Measurements from ENCODE around the gene OCEL1. TPM values are rescaled to one million over a fixed set of nuclear protein-coding genes. Genes with fewer than 3 reads are reported as not detected.

Gene OCEL1
- total and polyA plus RNA-seq, 2 of the 13 experiments (the other 11 are each of a cell fraction or from before 2014, with no cell fraction given), result 10.6 to 17.2 TPM

- TF ChIP-seq FUBP1 (CRISPR knock-in tag; IDR thresholded peaks at IDR 0.05; ENCODE audit: borderline replicate concordance), result no peak
- no peak for TF ChIP-seq PAX8 (CRISPR knock-in tag; IDR thresholded peaks at IDR 0.05; ENCODE audit: borderline replicate concordance)
- no peak for TF ChIP-seq MED1 (CRISPR knock-in tag; IDR thresholded peaks at IDR 0.05)
- no peak for TF ChIP-seq ZFP41 (CRISPR knock-in tag; IDR thresholded peaks at IDR 0.05; ENCODE audit: borderline replicate concordance)
- peak; percentile 32; the same call in 1 of the 2 replicates for TF ChIP-seq RBFOX2 (IDR thresholded peaks at IDR 0.05; ENCODE audit: low read depth, low read length)
- peak; percentile 51 for TF ChIP-seq HNRNPLL (IDR thresholded peaks at IDR 0.05; ENCODE audit: low read depth, low read length, poor library complexity, severe bottlenecking)
- TF ChIP-seq WIZ (CRISPR knock-in tag; IDR thresholded peaks at IDR 0.05), result no peak
- TF ChIP-seq MYNN (CRISPR knock-in tag; IDR thresholded peaks at IDR 0.05; ENCODE audit: low read depth), result no peak
- peak; percentile 60 for TF ChIP-seq SALL1 (CRISPR knock-in tag; IDR thresholded peaks at IDR 0.05)
- TF ChIP-seq MIER2 (CRISPR knock-in tag; IDR thresholded peaks at IDR 0.05), result no peak
- TF ChIP-seq ZMAT3 (CRISPR knock-in tag; conservative IDR thresholded peaks at IDR 0.05), result no peak
- TF ChIP-seq ZNF670 (CRISPR knock-in tag; IDR thresholded peaks at IDR 0.05; ENCODE audit: borderline replicate concordance), result no peak
- no peak for TF ChIP-seq NRL (CRISPR knock-in tag; IDR thresholded peaks at IDR 0.05; ENCODE audit: borderline replicate concordance)
- TF ChIP-seq ZBTB44 (CRISPR knock-in tag; IDR thresholded peaks at IDR 0.05), result no peak
- TF ChIP-seq HOXA7 (CRISPR knock-in tag; IDR thresholded peaks at IDR 0.05), result no peak
- TF ChIP-seq CHD4 (IDR thresholded peaks at IDR 0.05; ENCODE audit: borderline replicate concordance, low read length), result no peak
- no peak for TF ChIP-seq ZMYM2 (CRISPR knock-in tag; IDR thresholded peaks at IDR 0.05)
- TF ChIP-seq ZNF781 (CRISPR knock-in tag; IDR thresholded peaks at IDR 0.05; ENCODE audit: borderline replicate concordance, not compliant biosample characterization), result no peak
- no peak for TF ChIP-seq ZNF207 (IDR thresholded peaks at IDR 0.05; ENCODE audit: borderline replicate concordance)
- TF ChIP-seq GPBP1L1 (CRISPR knock-in tag; IDR thresholded peaks at IDR 0.05), result no peak
- TF ChIP-seq NCOA5 (CRISPR knock-in tag; IDR thresholded peaks at IDR 0.05), result no peak
- 0 out of 2 replicates have a peak, but pooled peaks have one; percentile 42 for TF ChIP-seq CCDC6 (CRISPR knock-in tag; IDR thresholded peaks at IDR 0.05)
- no peak for TF ChIP-seq MATR3 (CRISPR knock-in tag; IDR thresholded peaks at IDR 0.05)
- no peak for TF ChIP-seq CC2D1A (CRISPR knock-in tag; IDR thresholded peaks at IDR 0.05)
- no peak for TF ChIP-seq GATA4 (IDR thresholded peaks at IDR 0.05; ENCODE audit: borderline replicate concordance, low read depth)
- no peak for TF ChIP-seq NFRKB (IDR thresholded peaks at IDR 0.05)
- TF ChIP-seq IKZF1 (IDR thresholded peaks at IDR 0.05), result no peak
- TF ChIP-seq ZMYM4 (CRISPR knock-in tag; IDR thresholded peaks at IDR 0.05), result peak; percentile 13; the same call in 1 of the 2 replicates
- no peak for TF ChIP-seq TOE1 (CRISPR knock-in tag; IDR thresholded peaks at IDR 0.05)
- TF ChIP-seq FOXC1 (CRISPR knock-in tag; IDR thresholded peaks at IDR 0.05; ENCODE audit: borderline replicate concordance), result no peak
These were observed 29.2 kb downstream of the OCEL1 start (continued) for GRCh38 chr19:17255150-17255621.

Data from HepG2 (cell line).